ENCODE results near the gene STAP1.
"Not testable (repeated sequence)": the region's sequence is repeated elsewhere in the genome, so short reads cannot be mapped to it uniquely, and the experiment has no call there.

The STAP1 gene

GRCh38 chr4:67636978-67637377 lies 78.5 kb downstream of the STAP1 start:
- H3K9ac ChIP-seq (ENCODE audit: low read length); H3K36me3 ChIP-seq (ENCODE audit: control insufficient read depth, insufficient read depth, low read length); H3K9me3 ChIP-seq (ENCODE audit: control insufficient read depth, low read length); H3K4me3 ChIP-seq (ENCODE audit: low read length); H3K4me1 ChIP-seq (ENCODE audit: control insufficient read depth, insufficient read depth, low read length); H3K27me3 ChIP-seq (ENCODE audit: control insufficient read depth, insufficient read depth, low read length): not testable (repeated sequence)

- Histone ChIP-seq H3K4me1 (ENCODE audit: control insufficient read depth, insufficient read depth, low read length) (no peaks in the 10 kb centered on the region), H3K27me3 (ENCODE audit: control insufficient read depth, insufficient read depth, low read length) (no peaks in the 10 kb centered on the region), H3K9me3 (ENCODE audit: control insufficient read depth, low read length) (no peaks in the 10 kb centered on the region), H3K36me3 (ENCODE audit: control insufficient read depth, insufficient read depth, low read length) (no peaks in the 10 kb centered on the region), H3K9ac (ENCODE audit: low read length) (no peak overlapping the region), H3K4me3 (ENCODE audit: low read length) (no peak overlapping the region)
Observed at GRCh38 chr4:67638136-67638535, 79.6 kb downstream of the STAP1 start.

DNA sequence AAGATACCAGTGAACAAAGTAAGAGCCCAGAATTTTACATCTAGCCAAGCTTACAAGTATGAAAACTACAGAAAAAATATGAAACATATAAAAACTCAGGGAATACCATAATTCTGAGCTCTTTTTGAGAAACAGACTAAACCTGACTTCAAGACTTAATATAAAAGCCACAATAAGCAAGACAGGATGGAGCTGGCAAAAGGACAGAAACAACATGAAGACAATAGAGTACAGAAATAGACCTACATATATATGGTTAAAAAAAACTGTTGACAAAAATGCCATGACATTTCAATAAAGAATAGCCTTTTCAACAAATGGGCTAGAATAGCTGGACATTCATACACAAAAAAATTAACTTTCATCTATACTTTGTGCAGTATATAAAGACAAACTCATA lies 93.0 kb downstream of the STAP1 start:
- Histone ChIP-seq H3K27me3 (ENCODE audit: control insufficient read depth, insufficient read depth, low read length) (no peaks in the 10 kb centered on the region), H3K9ac (ENCODE audit: low read length) (no peak overlapping the region), H3K36me3 (ENCODE audit: control insufficient read depth, insufficient read depth, low read length) (no peaks in the 10 kb centered on the region), H3K9me3 (ENCODE audit: control insufficient read depth, low read length) (no peaks in the 10 kb centered on the region), H3K4me3 (ENCODE audit: low read length) (no peak overlapping the region), H3K4me1 (ENCODE audit: control insufficient read depth, insufficient read depth, low read length) (no peaks in the 10 kb centered on the region)
